ENCODE results near the gene MTMR2.
A peak's percentile ranks its signal among the peaks of the same experiment; 100 is the strongest.
"Not testable (repeated sequence)": the region's sequence is repeated elsewhere in the genome, so short reads cannot be mapped to it uniquely, and the experiment has no call there.

Gene MTMR2

DNA sequence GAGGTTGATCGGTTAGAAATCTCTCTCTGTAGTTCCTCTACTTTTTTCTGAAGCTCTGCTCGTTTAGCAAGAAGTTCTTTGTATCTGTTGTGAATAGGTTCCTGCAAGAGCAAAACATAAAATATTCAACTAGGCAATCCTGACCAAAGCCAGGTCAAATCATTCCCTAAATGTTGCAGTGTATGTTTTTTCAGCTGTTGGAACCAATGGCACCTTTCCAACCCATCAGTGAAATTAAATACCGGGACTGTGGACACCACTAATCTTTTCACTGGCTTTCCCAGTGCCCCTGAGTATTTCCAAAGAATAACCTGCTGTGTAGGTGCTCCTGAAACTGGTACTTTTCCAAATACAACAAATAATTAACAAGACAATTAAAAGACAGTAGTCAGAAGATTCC lies 88.6 kb downstream of the MTMR2 start:
- FAIRE-seq (no peak), DNase-seq (ENCODE audit: insufficient read length, low spot score) (no peak)
- no peak for TF ChIP-seq POLR2A (IDR thresholded peaks at IDR 0.05; ENCODE audit: low read depth, low read length)

- DNase-seq (ENCODE audit: insufficient read length, low spot score) (no peak), FAIRE-seq (no peak)
- no peak for TF ChIP-seq POLR2A (IDR thresholded peaks at IDR 0.05; ENCODE audit: low read depth, low read length)
Measured at GRCh38 chr11:95833378-95833777, 90.5 kb downstream of the MTMR2 start.

DNA sequence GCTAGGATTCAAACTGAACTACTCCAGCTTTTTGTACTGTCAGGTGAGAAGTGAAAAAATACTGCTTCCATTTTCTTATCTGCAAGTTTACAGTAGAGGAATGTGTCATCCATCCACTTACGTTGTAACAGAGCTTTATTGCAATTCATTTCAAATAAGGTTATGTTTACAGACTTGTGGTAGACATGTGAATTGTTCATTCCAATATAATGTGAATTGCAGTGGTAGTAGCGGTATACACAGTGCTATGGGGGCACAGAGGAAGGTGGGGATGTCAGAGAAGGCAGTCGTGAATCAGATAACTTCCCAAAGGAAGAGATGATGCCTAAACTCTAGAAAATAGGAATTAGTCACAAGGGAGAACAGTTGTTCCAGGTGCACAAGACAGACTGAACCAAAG lies 91.1 kb downstream of the MTMR2 start:
- FAIRE-seq (no peak), DNase-seq (ENCODE audit: insufficient read length, low spot score) (no peak)
- no peak for TF ChIP-seq POLR2A (IDR thresholded peaks at IDR 0.05; ENCODE audit: low read depth, low read length)

DNA sequence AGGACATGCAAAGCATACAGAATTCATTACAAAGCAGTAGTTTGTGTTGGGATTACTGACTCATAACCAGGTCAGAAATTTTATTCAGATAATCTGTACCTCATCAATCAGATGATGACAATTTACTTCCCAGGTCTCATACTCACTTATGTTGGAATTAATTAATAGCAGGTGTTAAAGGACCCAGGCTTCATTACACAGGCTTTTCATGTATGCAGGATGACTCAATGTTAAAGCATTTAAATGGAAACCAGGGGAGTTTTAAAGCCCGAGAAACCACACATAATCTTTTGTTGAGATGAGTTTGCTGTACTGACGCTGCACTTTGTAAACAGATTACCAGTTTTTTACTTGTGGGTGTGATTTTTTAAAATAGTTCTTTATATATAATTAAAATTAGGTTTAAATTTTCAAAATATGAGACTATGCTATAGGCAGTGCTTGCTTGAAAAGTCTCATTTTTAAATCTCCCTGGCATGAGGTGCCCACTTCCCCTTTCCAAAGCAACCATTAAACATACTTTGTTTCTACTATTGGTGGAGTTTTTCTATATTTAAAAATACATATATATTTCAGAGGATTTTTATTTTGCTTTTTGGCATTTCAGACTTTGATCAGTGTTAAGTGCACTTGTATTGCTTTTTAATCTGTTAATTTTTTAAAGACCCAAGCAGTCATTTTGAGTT lies 92.6 kb downstream of the MTMR2 start:
- no peak for DNase-seq (ENCODE audit: insufficient read length, low spot score)
- FAIRE-seq, result peak; percentile 38
- TF ChIP-seq POLR2A (IDR thresholded peaks at IDR 0.05; ENCODE audit: low read depth, low read length), result no peak

GRCh38 chr11:95829580-95830259 lies 94.2 kb downstream of the MTMR2 start:
- FAIRE-seq (no peak), DNase-seq (ENCODE audit: insufficient read length, low spot score) (no peak)
- TF ChIP-seq POLR2A (IDR thresholded peaks at IDR 0.05; ENCODE audit: low read depth, low read length), result no peak

- no peak for TF ChIP-seq POLR2A (IDR thresholded peaks at IDR 0.05; ENCODE audit: low read depth, low read length)
- FAIRE-seq, result no peak
- DNase-seq (ENCODE audit: insufficient read length, low spot score), result no peak
Measured at GRCh38 chr11:95827696-95828095, 96.2 kb downstream of the MTMR2 start.

DNA sequence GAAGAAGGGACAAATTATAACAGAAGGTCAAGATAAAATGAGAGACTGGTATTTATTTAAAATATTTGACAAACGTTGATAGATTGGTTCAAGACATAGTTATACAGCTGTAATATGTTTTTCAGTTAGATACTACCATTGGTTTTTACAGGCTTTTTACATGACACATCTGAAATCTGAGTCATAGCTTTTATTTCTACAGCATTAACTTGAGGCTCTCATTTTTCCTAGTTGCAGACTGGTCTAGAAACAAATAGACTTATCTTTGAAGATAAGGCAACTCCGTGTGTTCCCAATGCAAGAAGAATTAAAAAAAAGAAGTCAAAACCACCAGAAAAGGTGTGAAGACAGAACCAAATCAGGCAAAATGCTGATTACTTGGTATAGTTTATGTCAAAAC lies 102.3 kb downstream of the MTMR2 start:
- no peak for TF ChIP-seq POLR2A (IDR thresholded peaks at IDR 0.05; ENCODE audit: low read depth, low read length)
- FAIRE-seq (no peak), DNase-seq (ENCODE audit: insufficient read length, low spot score) (no peak)

- no peak for TF ChIP-seq POLR2A (IDR thresholded peaks at IDR 0.05; ENCODE audit: low read depth, low read length)
Measured at GRCh38 chr11:95816037-95816436, 107.9 kb downstream of the MTMR2 start.

DNA sequence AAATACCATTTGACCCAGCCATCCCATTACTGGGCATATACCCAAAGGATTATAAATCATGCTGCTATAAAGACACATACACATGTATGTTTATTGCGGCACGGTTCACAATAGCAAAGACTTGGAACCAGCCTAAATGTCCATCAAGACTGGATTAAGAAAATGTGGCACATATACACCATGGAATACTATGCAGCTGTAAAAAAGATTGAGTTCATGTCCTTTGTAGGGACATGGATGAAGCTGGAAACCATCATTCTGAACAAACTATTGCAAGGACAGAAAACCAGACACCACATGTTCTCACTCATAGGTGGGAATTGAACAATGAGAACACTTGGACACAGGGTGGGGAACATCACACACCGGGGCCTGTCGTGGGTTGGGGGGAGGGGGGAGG lies 112.9 kb downstream of the MTMR2 start:
- not testable (repeated sequence) for DNase-seq (ENCODE audit: insufficient read length, low spot score); FAIRE-seq

More at GRCh38 chr11:95816037-95816436, 107.9 kb downstream of the MTMR2 start:
- FAIRE-seq (no peak), DNase-seq (ENCODE audit: insufficient read length, low spot score) (no peak)

DNA sequence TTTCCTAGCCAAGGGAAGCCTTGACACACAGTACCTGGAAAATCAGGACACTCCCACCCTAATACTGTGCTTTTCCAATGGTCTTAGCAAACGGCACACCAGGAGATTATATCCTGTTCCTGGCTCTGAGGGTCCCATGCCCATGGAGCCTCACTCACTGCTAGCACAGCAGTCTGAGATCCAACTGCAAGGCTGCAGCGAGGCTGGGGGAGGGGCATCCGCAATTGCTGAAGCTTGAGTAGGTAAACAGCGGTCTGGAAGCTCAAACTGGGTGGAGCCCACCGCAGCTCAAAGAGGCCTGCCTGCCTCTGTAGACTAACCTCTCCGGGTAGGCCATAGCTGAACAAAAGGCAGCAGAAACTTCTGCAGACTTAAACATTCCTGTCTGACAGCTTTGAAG lies 117.4 kb downstream of the MTMR2 start:
- not testable (repeated sequence) for FAIRE-seq; DNase-seq (ENCODE audit: insufficient read length, low spot score)

DNA sequence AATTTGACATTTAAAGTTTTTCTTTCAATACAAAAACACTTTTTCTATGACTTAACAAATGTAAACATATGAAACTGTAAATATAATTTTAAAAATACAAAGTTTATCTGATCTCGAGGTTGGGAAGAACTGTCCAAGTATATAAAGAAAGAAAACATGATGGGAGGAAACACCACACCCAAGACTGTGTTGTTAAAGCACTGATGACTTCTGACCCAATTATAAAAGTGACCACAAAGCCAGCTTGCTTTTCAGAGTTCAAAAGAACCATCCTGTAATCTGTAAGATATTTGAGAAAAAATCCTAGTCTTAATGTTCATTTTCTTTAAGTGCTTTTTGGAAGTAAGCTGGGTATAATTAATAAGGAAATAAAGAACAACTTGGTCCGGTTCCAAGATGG lies 118.0 kb downstream of the MTMR2 start:
- no peak for DNase-seq (ENCODE audit: insufficient read length, low spot score)
- no peak for FAIRE-seq
- TF ChIP-seq POLR2A (IDR thresholded peaks at IDR 0.05; ENCODE audit: low read depth, low read length), result no peak

DNA sequence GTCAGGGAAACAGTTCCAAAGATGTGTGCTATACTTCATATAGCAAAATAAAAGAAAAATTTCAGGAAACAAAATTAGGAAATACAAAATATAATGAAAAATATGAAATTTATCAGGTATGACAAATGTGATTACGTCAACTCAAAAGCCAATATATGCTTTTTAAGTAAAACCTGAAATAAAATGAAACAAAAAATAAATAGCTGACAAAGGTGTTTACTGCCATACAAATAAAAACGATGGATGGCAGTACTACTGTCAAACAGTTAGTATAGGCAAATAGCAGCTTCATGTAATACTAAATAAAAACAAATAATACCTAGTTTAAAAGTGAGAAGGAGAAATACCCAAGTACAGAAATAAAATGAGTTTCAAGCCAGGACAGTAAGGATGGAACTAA lies 119.9 kb downstream of the MTMR2 start:
- no peak for TF ChIP-seq POLR2A (IDR thresholded peaks at IDR 0.05; ENCODE audit: low read depth, low read length)
- FAIRE-seq, result no peak
- no peak for DNase-seq (ENCODE audit: insufficient read length, low spot score)

GRCh38 chr11:95802806-95803205 lies 121.1 kb downstream of the MTMR2 start:
- no peak for FAIRE-seq
- TF ChIP-seq POLR2A (IDR thresholded peaks at IDR 0.05; ENCODE audit: low read depth, low read length), result no peak
- DNase-seq (ENCODE audit: insufficient read length, low spot score), result no peak

DNA sequence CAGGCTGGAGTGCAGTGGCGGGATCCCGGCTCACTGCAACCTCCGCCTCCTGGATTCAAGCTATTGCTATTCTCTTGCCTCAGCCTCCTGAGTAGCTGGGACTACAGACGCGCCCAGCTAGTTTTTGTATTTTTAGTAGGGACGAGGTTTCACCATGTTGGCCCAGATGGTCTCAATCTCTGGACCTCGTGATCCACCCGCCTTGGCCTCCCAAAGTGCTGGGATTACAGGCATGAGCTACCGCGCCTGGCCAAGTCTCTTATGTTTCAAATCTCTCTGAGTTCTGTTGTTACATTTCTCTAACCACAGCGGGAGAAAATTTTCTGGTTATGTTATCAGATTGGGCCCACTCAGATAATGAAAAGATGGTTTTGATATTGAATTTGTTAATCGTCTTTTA lies 123.5 kb downstream of the MTMR2 start:
- DNase-seq (ENCODE audit: insufficient read length, low spot score), result no peak
- no peak for TF ChIP-seq POLR2A (IDR thresholded peaks at IDR 0.05; ENCODE audit: low read depth, low read length)
- no peak for FAIRE-seq

GRCh38 chr11:95799546-95799945 lies 124.4 kb downstream of the MTMR2 start:
- FAIRE-seq (no peak), DNase-seq (ENCODE audit: insufficient read length, low spot score) (no peak)
- TF ChIP-seq POLR2A (IDR thresholded peaks at IDR 0.05; ENCODE audit: low read depth, low read length), result no peak

Measured in H54 (cell line).